Measurements from ENCODE around the gene PIP4K2A.

PIP4K2A gene

DNA sequence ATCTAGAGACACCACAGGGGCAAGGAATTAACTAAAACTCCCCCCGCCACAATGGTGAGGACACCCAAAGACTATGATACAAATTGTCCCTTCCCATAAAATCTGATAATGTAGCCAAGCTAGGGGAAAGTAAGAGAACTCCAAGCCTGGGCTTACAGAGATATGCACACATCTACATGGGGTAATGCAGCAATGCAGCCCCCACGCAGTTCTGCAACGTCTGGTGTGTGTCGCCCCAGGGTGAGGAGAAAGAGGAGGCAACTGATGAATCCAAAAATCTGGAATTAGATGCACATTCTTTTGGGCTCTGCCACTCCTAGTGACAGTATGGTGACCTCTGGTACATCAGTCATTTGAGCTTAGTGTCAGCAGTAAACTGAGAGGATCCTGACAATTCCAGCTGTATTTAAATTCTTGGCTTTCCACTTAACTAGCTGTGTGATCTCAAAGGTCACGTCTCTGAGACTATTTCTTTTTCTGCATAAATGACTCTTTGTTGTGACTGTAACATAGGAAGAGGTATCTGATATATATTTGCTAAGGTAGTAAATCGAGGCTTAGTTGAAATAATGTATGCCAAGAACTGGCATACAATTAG, 51.5 kb downstream of the PIP4K2A start:
- no peak for DNase-seq (ENCODE audit: extremely low read depth, insufficient read length)
- H3K4me3 ChIP-seq (replicated peaks; ENCODE audit: low read depth, low read length) = no peak overlapping the region
- TF ChIP-seq CTCF (IDR thresholded peaks at IDR 0.05; ENCODE audit: insufficient read depth, low read length, poor library complexity, severe bottlenecking) = no peak
- H3K27me3 ChIP-seq (replicated peaks; ENCODE audit: control insufficient read depth, insufficient read depth, low read length) = no peaks in the 10 kb centered on the region
- H3K36me3 ChIP-seq (ENCODE audit: control insufficient read depth, insufficient read depth, low read length) = no peaks in the 10 kb centered on the region

DNA sequence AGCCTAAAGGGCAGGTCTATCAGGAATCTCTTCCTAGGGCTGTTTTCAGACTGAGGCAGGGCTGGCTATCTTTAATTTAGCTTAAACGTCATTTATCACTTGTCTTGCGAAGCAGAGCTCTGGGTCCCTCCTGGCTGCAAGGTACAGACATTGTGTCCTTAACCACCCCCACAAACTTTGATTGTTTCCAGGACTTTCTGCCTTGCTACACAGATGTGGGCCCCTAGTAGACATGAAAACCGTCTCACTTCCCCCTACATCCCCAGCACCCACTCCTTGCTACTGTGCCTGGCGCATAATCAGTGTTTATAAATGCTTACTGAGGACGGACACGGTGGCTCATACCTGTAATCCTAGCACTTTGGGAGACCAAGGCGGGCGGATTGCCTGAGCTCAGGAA, 54.5 kb downstream of the PIP4K2A start:
- Histone ChIP-seq H3K27me3 (replicated peaks; ENCODE audit: control insufficient read depth, insufficient read depth, low read length) (no peaks in the 10 kb centered on the region), H3K4me3 (replicated peaks; ENCODE audit: low read depth, low read length) (no peak overlapping the region), H3K36me3 (ENCODE audit: control insufficient read depth, insufficient read depth, low read length) (peaks cover 2% of the 10 kb centered on the region)
- no peak for DNase-seq (ENCODE audit: extremely low read depth, insufficient read length)
- no peak for TF ChIP-seq CTCF (IDR thresholded peaks at IDR 0.05; ENCODE audit: insufficient read depth, low read length, poor library complexity, severe bottlenecking)

DNA sequence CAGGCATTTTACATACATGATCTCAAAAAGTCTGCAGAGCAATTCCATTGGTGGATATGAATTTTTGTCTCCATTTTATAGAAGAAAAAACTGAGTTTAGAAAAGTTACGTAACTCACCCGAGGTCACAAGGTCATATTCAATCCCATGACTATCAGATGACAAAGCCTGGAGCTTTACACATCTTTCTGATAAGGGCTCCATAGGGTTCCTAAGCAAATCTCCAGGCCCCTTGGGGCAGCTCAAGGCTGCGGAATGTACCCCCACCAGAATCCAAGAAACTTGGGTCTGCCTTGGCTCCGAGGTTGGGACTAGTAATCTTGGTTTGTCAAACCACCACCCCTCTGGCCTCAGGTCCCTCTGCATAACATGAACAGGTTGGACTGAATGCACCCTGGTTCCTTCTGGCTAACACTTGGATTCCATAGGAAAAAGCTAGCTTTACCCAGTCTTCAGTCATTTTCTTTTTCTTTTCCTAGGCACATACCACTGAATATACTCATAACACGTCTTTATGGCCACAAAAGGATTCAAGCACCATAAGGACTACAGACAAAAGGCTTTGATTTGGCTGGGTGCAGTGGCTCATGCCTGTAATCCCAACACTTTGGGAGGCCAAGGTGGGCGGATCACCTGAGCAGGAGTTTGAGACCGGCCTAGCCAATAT, 55.5 kb downstream of the PIP4K2A start:
- Histone ChIP-seq H3K27me3 (replicated peaks; ENCODE audit: control insufficient read depth, insufficient read depth, low read length) (no peaks in the 10 kb centered on the region), H3K4me3 (replicated peaks; ENCODE audit: low read depth, low read length) (no peak overlapping the region), H3K36me3 (ENCODE audit: control insufficient read depth, insufficient read depth, low read length) (peaks cover 2% of the 10 kb centered on the region)
- DNase-seq (ENCODE audit: extremely low read depth, insufficient read length) = no peak
- TF ChIP-seq CTCF (IDR thresholded peaks at IDR 0.05; ENCODE audit: insufficient read depth, low read length, poor library complexity, severe bottlenecking) = no peak

- TF ChIP-seq CTCF (IDR thresholded peaks at IDR 0.05; ENCODE audit: insufficient read depth, low read length, poor library complexity, severe bottlenecking) = no peak
- DNase-seq (ENCODE audit: extremely low read depth, insufficient read length) = no peak
These were observed 56.7 kb downstream of the PIP4K2A start for GRCh38 chr10:22657566-22658225.

DNA sequence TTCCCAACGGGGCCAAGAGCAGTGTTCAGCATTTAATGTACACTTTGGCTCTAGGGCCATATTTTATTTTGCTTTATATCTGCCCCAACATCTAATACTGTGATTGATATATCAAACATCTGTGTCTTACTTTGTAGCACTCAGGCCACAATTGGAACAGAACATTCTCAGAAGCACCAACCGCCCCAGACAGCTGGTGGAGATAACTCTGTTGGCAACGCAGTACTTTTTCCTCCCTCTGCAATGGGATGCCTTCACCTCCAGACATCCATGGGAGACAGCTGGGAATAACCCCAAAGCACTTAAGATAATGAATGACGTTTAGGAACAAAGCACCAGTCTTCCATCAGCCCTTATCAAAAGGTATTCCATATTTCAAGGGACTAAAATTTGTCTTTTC, 57.4 kb downstream of the PIP4K2A start:
- Histone ChIP-seq H3K27me3 (replicated peaks; ENCODE audit: control insufficient read depth, insufficient read depth, low read length) (no peaks in the 10 kb centered on the region), H3K36me3 (ENCODE audit: control insufficient read depth, insufficient read depth, low read length) (peaks cover 2% of the 10 kb centered on the region), H3K4me3 (replicated peaks; ENCODE audit: low read depth, low read length) (no peak overlapping the region)
- no peak for DNase-seq (ENCODE audit: extremely low read depth, insufficient read length)
- TF ChIP-seq CTCF (IDR thresholded peaks at IDR 0.05; ENCODE audit: insufficient read depth, low read length, poor library complexity, severe bottlenecking) = no peak

More at GRCh38 chr10:22657566-22658225, 56.7 kb downstream of the PIP4K2A start:
- H3K4me3 ChIP-seq (replicated peaks; ENCODE audit: low read depth, low read length) = no peak overlapping the region
- no peaks in the 10 kb centered on the region for H3K27me3 ChIP-seq (replicated peaks; ENCODE audit: control insufficient read depth, insufficient read depth, low read length)
- peaks cover 2% of the 10 kb centered on the region for H3K36me3 ChIP-seq (ENCODE audit: control insufficient read depth, insufficient read depth, low read length)
